Hepatocyte (in vitro differentiated cells): ENCODE results near the gene LDLRAD1.

Experiments
- EZH2 ChIP-seq: fragments of 200-600 bp; sonication (generic); IDR thresholded peaks from 2 replicates; pipeline ENCODE4 v1.6.1; 2016; ENCODE audit warnings: antibody characterized with exemption, mild to moderate bottlenecking, borderline replicate concordance
- TF ChIP-seq, protein P1 (sequence below): fragments of 200-600 bp; sonication (generic); IDR thresholded peaks from 2 replicates; pipeline ENCODE4 v1.5.1; 2016; ENCODE audit warnings: antibody characterized with exemption, mild to moderate bottlenecking; ENCODE audit not compliant: poor library complexity

GRCh38 chr1:53963460-53963859 is 54.5 kb downstream of the LDLRAD1 start:
- TF ChIP-seq, protein P1, sequence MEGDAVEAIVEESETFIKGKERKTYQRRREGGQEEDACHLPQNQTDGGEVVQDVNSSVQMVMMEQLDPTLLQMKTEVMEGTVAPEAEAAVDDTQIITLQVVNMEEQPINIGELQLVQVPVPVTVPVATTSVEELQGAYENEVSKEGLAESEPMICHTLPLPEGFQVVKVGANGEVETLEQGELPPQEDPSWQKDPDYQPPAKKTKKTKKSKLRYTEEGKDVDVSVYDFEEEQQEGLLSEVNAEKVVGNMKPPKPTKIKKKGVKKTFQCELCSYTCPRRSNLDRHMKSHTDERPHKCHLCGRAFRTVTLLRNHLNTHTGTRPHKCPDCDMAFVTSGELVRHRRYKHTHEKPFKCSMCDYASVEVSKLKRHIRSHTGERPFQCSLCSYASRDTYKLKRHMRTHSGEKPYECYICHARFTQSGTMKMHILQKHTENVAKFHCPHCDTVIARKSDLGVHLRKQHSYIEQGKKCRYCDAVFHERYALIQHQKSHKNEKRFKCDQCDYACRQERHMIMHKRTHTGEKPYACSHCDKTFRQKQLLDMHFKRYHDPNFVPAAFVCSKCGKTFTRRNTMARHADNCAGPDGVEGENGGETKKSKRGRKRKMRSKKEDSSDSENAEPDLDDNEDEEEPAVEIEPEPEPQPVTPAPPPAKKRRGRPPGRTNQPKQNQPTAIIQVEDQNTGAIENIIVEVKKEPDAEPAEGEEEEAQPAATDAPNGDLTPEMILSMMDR: no peak
- no peak for TF ChIP-seq EZH2
